Measurements from ENCODE around the gene PIEZO1. TPM values are rescaled to one million over a fixed set of nuclear protein-coding genes. Genes with fewer than 3 reads are reported as not detected.
A peak's percentile ranks its signal among the peaks of the same experiment; 100 is the strongest.

The PIEZO1 gene
- polyA plus RNA-seq, 1 experiment, result 47.0 TPM

GRCh38 chr16:88715312-88716190, 69.5 kb downstream of the PIEZO1 start:
- TF ChIP-seq CTCF (IDR thresholded peaks at IDR 0.05; ENCODE audit: low read depth, low read length), result no peak
- peaks cover 10% of the 10 kb centered on the region; the same call in 1 of the 2 replicates for H3K9me3 ChIP-seq (ENCODE audit: control insufficient read depth, insufficient read depth, low read length)
- ChIA-PET POLR2A (interaction anchor here (0.5 to 0.8 kb wide), 2 partner anchors 22 to 28 kb away, joined by 3 read pairs; no protein-coding TSS in a partner anchor), CTCF (interaction anchor here (2.8 kb wide), 1 partner anchor 22 kb away, joined by 10 read pairs; no protein-coding TSS in a partner anchor)
- DNase-seq (ENCODE audit: low read depth, low spot score), result no peak
- H3K4me3 ChIP-seq (ENCODE audit: low read depth, low read length), result no peak overlapping the region
- H3K27me3 ChIP-seq (ENCODE audit: control insufficient read depth, insufficient read depth, low read length), result no peaks in the 10 kb centered on the region
- no peak overlapping the region for H3K27ac ChIP-seq (ENCODE audit: low read depth, low read length)

- ChIA-PET POLR2A (interaction anchor here (0.5 kb wide), 2 partner anchors 27 to 33 kb away, joined by 3 read pairs; no protein-coding TSS in a partner anchor), CTCF (no interaction called here)
- H3K27me3 ChIP-seq (ENCODE audit: control insufficient read depth, insufficient read depth, low read length), result no peaks in the 10 kb centered on the region
Observed at GRCh38 chr16:88714420-88715302, 70.4 kb downstream of the PIEZO1 start.

GRCh38 chr16:88713568-88714419, 71.2 kb downstream of the PIEZO1 start:
- DNase-seq (ENCODE audit: low read depth, low spot score), result no peak
- Histone ChIP-seq H3K9me3 (ENCODE audit: control insufficient read depth, insufficient read depth, low read length) (peaks cover 10% of the 10 kb centered on the region; the same call in 1 of the 2 replicates), H3K27ac (ENCODE audit: low read depth, low read length) (peak overlapping the region; percentile 2), H3K27me3 (ENCODE audit: control insufficient read depth, insufficient read depth, low read length) (no peaks in the 10 kb centered on the region), H3K4me3 (ENCODE audit: low read depth, low read length) (no peak overlapping the region)
- ChIA-PET CTCF (no interaction called here), POLR2A (interaction anchor here (0.5 kb wide), 1 partner anchor 34 kb away, joined by 3 read pairs; no protein-coding TSS in a partner anchor)
- TF ChIP-seq CTCF (IDR thresholded peaks at IDR 0.05; ENCODE audit: low read depth, low read length), result no peak

More at GRCh38 chr16:88714420-88715302, 70.4 kb downstream of the PIEZO1 start:
- Histone ChIP-seq H3K4me3 (ENCODE audit: low read depth, low read length) (no peak overlapping the region), H3K9me3 (ENCODE audit: control insufficient read depth, insufficient read depth, low read length) (peaks cover 10% of the 10 kb centered on the region; the same call in 1 of the 2 replicates), H3K27ac (ENCODE audit: low read depth, low read length) (peak overlapping the region; percentile 2)
- no peak for TF ChIP-seq CTCF (IDR thresholded peaks at IDR 0.05; ENCODE audit: low read depth, low read length)
- DNase-seq (ENCODE audit: low read depth, low spot score), result no peak

GRCh38 chr16:88713054-88713453, 72.0 kb downstream of the PIEZO1 start:
- no peak overlapping the region for H3K27ac ChIP-seq (ENCODE audit: low read depth, low read length)
- POLR2A ChIA-PET, result interaction anchor here (0.6 kb wide), 1 partner anchor 60 kb away, joined by 6 read pairs; no protein-coding TSS in a partner anchor

More at GRCh38 chr16:88713054-88713453, 72.0 kb downstream of the PIEZO1 start:
- no peak for DNase-seq (ENCODE audit: low read depth, low spot score)
- CTCF ChIA-PET, result no interaction called here
- no peak for TF ChIP-seq CTCF (IDR thresholded peaks at IDR 0.05; ENCODE audit: low read depth, low read length)
- no peak overlapping the region for H3K4me3 ChIP-seq (ENCODE audit: low read depth, low read length)
- H3K9me3 ChIP-seq (ENCODE audit: control insufficient read depth, insufficient read depth, low read length), result peaks cover 10% of the 10 kb centered on the region; the same call in 1 of the 2 replicates
- H3K27me3 ChIP-seq (ENCODE audit: control insufficient read depth, insufficient read depth, low read length), result no peaks in the 10 kb centered on the region
